DMS153 treated with DMSO at 0.1 percent for 48 hours (cell line): ENCODE measurements around the gene NME4.
"Not testable (repeated sequence)": the region's sequence is repeated elsewhere in the genome, so short reads cannot be mapped to it uniquely, and the experiment has no call there.

Experiments used
- DNase-seq: peaks from one replicate; lab custom pipeline; 2025; ENCODE audit not compliant: unreplicated experiment; lab: John Stamatoyannopoulos, UW

Gene NME4

DNA sequence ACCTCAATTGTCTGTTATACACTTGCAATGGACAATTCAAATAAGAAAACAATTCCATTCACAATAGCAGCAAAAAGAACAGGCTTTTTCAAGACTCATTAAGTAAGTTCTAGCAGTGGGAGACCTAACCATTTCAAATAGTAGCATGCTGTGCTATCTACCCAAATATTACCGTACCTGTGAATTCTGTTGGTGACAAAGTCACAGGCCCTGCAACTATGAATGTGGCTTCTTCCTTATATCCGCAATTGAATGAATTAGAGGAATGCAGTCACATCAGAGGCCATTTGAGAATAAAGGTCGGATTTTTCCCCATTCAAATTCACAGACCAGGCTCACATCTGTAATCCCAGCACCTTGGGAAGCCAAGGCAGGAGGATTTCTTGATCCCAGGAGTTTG lies 800 bp upstream of the NME4 start:
- DNase-seq: no peak

DNA sequence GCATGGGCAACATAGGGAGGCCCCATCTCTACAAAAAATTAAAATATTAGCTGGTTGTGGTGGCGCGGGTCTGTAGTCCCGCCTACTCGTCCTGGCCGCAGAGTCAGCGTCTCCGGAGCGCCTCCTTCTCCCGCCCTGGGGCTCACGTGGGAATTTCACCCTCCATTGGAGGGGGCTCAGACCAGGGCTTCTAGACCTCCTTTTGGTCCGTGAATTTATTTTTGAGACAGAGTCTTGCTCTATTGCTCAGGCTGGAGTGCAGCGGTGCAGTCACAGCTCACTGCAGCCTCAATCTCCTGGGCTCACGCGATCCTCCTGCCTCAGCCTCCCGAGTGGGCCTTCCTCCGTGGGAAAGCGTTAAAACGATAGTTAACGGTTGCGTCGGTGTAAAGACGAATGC lies 394 bp upstream of the NME4 start:
- no peak for DNase-seq

DNA sequence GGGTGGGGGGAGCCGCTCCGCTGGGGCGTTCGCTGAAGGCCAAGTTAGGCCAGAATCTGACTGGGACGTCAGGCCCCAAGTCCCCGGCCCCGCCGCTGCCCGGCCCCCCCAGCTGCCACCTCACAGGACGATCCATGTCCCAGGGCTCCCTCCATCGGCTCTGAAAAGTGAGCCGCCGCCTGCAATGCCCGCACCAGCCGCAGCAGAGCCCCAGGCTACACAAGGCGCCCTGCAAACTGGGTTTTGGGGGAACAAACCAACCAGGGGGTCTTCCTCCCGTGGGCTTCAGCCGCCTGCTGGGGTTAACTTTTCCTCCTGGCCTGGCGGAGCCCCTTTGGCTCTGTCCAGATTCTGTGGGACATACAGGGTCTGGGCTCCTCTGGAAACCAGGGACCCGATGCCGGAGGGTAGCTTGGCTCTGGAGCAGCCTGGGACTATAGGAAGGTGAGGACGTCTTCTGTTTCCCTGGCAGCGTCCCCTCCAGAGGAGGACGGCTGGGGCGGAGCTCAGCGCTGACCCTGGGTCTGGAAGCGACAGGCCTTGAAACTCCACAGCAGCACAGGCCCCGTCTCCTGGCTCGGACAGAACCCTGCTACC lies 835 bp downstream of the NME4 start:
- DNase-seq: no peak

DNA sequence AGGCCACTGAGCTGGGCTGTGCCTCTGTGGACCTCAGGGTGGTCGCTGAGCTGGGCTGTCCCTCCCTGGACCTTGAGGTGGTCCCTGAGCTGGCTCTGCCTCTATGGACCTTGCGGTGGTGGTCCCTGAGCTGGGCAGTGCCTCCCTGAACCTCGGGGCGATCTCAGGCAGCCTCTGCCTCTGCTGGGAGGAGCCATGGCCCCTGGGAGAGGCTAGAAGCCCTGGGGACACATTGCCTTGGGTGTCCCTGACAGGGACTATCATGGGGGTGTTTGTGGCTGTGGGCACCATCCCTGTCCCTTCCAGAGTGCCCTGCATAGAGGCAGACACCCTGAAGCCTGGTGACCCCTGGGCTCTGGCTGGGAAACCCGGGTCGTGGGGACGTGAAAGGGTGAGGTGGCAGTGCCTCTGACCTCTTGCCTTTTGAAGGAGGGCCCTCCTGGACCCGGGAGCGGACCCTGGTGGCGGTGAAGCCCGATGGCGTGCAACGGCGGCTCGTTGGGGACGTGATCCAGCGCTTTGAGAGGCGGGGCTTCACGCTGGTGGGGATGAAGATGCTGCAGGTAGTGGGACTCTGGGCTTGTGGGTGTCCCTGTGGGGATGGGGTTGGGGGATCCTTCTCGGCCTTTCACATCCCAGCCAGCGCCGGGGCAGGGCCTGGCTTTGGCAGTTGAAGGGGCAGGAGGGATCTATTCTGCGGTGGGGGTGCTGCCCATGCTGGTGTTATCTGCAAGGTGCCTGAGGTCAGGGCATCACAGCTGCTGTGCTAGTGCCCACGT lies 1.8 kb downstream of the NME4 start:
- DNase-seq: no peak

DNA sequence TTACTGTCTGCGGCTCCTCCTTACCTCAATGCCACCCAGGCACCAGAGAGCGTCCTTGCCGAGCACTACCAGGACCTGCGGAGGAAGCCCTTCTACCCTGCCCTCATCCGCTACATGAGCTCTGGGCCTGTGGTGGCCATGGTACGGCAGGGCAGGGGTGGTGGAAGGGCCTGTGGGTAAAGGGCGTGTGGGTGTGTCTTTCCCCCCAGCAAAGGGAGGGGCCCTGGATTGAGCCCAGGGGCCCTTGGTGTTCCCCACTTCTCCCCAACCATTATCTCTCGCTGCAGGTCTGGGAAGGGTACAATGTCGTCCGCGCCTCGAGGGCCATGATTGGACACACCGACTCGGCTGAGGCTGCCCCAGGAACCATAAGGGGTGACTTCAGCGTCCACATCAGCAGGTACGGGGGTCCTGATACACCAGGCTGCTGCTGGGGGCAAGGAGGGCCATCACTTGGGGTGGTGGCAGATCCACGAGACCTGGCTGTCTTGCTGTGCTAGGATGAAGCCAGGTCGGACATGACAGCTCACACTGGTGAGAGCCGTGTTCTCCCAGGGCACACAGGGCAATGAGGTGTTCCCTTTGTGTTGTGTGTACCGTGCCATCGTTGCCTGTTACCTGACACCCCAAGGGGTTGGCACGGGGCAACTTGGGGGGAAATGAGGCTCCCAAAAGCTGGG lies 2.5 kb downstream of the NME4 start:
- DNase-seq: no peak

DNA sequence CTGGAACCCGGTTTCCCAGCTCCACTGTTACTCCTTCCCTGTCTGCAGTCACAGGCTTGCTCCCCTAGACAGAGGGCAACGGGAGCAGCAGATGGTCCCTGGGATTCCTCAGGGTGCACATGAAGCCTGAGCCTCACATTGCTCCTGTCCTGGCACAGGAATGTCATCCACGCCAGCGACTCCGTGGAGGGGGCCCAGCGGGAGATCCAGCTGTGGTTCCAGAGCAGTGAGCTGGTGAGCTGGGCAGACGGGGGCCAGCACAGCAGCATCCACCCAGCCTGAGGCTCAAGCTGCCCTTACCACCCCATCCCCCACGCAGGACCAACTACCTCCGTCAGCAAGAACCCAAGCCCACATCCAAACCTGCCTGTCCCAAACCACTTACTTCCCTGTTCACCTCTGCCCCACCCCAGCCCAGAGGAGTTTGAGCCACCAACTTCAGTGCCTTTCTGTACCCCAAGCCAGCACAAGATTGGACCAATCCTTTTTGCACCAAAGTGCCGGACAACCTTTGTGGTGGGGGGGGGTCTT lies 3.1 kb downstream of the NME4 start:
- no peak for DNase-seq

DNA sequence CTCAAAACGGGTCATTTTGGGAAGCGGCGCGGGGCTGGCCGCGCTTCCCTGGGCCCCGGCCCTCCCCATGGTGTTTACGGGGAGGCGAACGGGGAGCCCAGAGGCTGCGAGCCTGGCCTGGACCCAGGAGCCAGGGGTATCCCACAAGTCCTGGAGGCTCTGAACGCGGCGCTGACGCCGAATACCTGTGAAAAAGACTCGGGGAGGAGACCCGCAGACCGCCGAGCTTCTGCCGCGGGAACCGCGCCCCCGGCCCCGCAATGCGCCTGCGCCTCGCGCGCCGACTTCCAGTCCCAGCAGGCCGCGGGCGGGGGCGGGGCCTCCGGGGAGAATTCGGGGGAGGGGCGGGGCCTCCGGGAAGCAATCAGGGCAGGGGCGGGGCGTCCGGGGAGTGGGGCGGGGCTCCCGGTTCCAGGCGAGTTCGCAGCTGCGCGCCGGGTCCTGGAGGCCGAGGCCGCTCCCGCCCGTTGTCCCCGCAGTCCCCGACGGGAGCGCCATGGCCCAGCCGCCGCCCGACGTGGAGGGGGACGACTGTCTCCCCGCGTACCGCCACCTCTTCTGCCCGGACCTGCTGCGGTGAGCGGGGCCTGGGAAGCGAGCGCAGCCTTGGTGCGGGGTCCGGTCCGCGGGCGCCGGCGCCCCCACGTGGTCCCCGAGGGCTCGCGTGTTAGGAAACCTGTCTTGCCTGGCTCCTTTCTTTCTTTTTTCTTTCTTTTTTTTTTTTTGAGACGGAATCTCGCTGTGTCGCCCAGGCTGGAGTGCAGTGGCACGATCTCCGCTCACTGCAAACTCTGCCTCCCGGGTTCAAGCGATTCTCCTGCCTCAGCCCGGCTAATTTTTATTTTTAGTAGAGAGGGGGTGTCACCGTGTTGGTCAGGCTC lies 4.7 kb downstream of the NME4 start, which contains the start of gene DECR2:
TSS of gene DECR2 (plus strand) at position 418 of the 881 bp plus-strand sequence. CDS start at position 497, 79 bp downstream.
- peak; percentile 85 for DNase-seq

DNA sequence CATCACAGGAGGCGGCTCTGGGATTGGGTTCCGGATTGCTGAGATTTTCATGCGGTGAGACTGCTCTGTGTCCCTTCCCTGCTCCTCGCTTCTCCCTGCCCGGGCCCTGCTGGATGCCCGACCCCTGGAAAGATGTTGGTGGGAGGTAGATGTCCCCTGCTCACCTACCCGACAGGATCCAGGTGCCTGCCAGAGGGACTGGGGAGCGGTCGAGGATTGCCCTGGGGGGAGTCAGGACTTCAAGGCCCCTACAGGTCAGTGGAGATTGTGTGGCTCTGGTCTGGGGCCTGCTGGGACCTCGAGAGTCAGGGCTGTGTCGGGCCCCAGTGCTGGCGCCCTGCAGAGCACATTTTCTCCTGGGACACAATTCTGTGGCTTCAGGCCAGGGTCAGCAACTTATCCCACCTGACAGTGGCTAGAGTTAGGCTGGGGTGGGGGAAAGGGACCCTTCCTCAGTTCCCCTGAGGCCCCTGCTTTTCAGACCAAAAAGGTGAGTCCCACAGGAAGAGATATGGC lies 8.0 kb downstream of the NME4 start:
- DNase-seq: no peak

DNA sequence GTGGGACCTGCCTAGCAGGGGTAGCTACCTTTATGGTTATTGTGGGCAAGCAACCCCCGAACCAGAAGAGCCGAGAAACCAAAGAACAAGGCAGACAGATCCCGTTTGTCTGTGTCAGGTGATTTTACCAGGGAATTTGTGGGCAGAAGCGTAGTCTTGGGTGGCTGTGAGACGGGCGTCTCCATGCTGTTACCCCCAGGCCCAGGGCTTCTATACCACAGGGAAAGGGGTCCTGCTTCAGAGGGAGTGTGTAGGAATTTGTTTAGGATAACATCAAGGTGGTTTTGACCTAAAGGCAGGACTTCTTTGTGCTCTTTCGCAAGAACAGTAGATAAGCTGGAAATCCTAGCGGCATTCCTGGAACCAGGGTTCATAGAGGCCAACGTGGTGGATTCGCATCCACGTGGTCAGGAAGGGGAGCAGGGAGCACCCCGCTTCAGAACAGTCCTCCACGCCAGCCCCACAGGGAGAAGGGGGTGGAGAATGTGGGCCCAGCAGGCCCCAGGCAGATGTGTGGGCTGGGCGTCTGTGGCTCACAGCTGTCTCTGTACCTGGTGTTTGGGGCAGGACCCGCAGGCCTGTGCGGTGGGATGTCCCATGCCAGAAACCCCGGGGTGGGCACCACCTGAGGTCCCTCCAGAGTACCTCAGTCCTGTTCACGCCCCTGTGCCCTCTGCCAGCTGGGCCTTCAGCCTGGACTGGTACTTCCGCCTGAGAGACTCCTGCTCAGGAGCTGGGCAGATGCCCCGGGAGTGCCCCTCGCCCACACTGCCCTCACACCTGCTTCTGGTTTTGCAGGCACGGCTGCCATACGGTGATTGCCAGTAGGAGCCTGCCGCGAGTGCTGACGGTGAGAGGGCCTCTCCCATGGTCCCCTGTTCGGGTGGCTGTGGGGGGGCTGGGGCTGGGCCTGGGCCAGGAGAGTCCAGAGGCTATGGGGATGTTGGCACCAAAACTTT lies 8.8 kb downstream of the NME4 start:
- DNase-seq: no peak

DNA sequence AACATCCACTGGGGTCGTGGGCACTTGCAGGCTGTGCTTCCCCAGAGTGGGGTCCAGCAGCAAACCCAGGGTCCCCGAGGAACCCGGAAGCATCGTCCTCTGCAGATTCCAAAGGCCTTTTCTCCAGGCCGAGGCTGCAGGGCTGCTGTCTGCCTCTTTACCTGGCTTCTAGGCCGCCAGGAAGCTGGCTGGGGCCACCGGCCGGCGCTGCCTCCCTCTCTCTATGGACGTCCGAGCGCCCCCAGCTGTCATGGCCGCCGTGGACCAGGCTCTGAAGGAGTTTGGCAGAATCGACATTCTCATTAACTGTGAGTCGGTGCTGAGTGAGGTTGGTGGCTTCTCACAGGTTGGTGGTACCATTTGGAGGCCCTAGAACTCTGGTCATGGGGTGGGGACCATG lies 10.3 kb downstream of the NME4 start:
- DNase-seq: no peak

DNA sequence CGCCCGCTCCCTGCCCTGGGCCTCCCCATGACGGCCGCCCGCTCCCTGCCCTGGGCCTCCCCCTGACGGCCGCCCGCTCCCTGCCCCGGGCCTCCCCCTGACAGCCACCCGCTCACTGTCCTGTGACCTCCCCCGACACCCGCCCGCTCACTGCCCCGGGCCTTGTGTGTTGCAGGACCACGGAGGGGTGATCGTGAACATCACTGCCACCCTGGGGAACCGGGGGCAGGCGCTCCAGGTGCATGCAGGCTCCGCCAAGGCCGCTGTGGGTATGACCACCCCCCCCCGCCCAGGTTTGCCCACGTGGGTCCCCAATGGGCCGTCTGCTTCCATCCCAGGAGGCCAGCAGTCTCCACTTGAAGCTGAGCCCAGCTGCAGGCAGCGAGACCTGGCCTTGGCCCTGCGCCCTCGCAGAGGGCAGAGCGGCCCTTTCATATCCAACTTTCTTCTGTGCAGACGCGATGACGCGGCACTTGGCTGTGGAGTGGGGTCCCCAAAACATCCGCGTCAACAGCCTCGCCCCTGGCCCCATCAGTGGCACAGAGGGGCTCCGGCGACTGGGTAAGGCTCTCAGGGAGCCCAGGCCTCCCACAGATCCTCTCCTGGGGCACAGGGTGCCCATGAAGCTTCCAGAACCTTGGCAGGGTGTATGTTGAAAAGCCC lies 13.6 kb downstream of the NME4 start:
- no peak for DNase-seq

DNA sequence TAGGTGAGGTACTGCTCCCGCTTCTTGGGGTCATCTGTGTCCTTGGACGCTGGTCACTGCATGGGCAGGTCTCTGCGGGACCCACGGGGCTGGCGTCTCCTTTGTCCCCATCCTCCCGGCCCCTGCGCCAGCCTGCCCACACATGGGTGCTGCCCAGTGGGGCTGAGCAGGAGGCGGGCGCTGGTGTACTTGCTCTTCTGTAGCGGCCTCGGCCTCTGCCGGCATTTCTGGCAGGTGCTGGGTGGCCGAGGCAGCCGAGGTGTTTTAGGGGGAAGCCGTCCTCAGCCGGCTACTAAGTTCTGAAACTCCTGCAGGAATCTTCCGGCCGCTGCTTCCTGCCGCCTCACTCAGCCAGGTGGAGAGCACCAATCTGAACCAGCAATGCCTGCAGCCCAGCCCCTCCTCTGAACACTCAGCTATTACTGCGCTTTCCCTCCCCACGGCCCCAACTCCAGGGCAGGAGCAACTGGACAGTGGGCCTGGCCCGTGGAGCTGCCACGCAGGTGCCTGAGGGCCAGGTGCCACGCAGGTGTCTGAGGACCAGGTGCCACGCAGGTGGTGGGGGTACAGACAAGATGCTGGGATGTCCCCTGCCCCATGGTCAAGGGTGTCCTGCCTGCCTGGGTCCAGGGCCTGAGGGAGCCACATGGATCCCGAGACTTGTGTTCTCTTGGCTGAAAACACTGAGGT lies 14.7 kb downstream of the NME4 start:
- DNase-seq: no peak

DNA sequence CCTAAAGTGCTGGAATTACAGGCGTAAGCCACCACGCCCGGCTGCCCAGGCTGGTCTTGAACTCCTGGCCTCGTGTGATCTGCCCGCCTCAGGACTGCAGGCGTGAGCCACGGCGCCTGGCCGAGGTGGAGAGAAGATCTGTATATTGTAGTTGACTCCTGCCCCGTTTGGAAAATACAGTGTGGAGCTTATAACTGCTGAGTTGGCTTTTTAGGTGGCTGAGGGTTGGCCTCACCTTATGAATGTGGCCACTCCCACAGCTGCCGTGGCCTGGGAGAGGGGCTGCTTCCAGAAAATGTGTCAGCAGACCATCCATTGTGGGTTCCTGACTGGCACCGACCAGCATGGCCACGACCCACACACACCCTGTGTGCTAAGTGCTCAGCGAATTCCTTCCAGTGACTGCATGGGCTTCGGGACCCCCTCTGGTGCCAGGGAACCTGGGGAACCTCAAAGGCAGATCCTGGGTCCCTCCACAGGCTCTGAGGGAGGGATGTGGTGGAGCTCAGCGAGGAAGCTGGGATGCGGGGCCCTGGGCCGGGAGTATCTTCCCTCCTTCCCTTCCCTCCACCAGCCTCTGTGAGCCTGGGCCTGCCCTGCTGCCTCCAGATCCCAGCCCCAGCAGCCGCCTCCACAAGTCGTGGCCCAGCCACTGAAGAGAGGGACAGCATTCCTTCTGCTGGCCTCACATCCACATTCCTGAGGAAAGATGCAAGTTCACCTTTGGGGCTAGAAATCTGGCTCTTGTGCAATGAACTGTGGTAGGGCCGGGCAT lies 17.6 kb downstream of the NME4 start:
- no peak for DNase-seq

DNA sequence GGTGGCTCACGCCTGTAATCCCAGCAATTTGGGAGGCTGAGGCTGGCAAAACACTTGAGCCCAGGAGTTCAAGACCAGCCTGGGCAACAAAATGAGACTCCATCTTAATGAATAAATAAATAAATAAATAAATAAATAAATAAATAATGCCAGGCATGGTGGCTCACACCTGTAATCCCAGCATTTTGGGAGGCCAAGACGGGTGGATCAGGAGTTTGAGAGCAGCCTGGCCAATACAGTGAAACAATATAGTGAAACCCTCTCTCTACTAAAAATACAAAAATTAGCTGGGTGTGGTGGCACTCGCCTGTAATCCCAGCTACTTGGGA lies 18.1 kb downstream of the NME4 start:
- not testable (repeated sequence) for DNase-seq

DNA sequence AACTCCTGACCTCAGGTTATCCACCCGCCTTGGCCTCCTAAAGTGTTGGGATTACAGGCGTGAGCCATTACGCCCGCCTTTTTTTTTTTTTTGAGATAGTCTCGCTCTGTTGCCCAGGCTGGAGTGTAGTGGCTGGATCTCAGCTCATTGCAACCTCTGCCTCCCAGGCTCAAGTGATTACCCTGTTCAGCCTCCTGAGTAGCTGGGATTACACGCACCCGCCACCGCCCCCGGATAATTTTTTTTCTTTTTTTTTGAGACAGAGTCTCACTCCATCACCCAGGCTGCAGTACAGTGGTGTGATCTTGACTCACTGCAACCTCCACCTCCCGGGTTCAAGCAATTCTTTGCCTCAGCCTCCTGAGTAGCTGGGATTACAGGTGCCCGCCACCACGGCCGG lies 25.2 kb downstream of the NME4 start:
- DNase-seq: not testable (repeated sequence)

DNA sequence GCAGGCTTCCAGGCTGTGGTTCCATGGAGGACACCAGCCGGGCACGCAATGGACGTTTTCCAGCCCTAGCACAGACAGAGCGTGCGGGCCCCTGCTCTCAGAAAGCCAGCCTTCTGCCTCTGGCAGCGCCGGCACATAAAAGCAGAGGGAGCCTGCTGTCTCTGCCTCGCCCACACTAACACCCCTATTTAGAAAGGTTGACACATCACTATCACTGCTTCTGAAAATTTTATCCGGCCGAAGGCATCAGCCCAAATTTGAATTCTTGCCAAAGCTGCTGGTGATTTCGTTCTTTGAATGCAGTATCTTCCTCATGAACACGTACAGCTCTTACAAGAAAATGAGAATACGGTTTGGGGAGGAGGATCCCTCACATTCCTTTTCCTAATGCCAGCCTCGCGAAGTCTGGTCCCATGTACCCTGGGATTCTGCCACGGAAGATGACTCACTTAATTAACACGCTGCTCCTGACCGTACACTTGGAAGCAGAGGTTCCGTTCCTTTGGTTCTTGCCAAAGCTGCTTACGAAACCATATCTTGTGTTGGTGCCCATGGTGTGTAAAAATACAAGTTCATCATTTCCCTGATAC lies 27.1 kb downstream of the NME4 start:
- no peak for DNase-seq

DNA sequence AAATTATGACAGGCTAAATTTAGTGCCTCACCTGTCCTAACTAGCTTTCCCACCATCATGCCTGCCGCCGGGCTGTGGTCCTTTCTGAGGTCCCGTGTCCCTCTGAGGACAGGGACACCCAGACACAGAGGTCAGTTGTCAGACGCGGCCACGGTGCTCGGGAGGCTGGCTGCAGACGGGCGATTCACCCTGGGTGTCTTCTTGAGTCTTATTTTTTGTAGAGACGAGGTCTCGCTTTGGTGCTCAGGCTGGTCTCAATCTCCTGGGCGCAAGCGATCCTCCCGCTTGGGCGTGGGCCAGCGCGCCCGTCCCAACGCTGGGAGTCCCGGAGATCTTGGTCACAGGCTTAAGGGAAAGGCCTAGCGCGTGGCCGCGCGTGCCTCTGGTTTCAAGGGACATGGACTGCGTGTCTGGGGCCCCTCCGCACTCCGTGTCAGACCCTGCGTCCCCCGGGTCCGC lies 27.7 kb downstream of the NME4 start:
- no peak for DNase-seq
